PC-3 (cell line): Measurements from ENCODE around the gene MAML3. TPM values are rescaled to one million over a fixed set of nuclear protein-coding genes. Genes with fewer than 3 reads are reported as not detected.

ENCODE experiments used
- ATAC-seq: fragments of 200-7000 bp; cut with Tn5 transposase; 2 replicates; pipeline ENCODE4 v1.9.1; 2020; ENCODE audit warnings: mild to moderate bottlenecking, moderate library complexity
- BruUV-seq: library from RNA; stranded (reverse); fragments of 400-500 nt; replicated peaks from 2 replicates; lab custom pipeline; 2021; lab: Mats Ljungman, UMichigan
- CTCF ChIA-PET: fragments of 300-600 bp; sonication (Branson Sonifier 250); formaldehyde crosslinking; loops from one replicate; lab custom pipeline; 2022; ENCODE audit warnings: antibody characterized with exemption; lab: Charles Lee
- POLR2A ChIA-PET: fragments of 300-600 bp; sonication (Branson Sonifier 250); formaldehyde crosslinking; loops from one replicate; lab custom pipeline; 2022; ENCODE audit warnings: antibody characterized with exemption; ENCODE audit not compliant: unreplicated experiment; lab: Charles Lee
- DNase-seq: peaks from one replicate; pipeline ENCODE4 v3.0.0-alpha.2; 2015
- H2AFZ ChIP-seq: fragments of 300-600 bp; sonication (generic); 2 replicates; pipeline ENCODE4 v1.6.0; 2016; ENCODE audit warnings: antibody characterized with exemption, low read length
- H3F3A ChIP-seq: fragments of 300-600 bp; sonication (generic); one replicate; pipeline ENCODE4 v1.6.0; 2017; ENCODE audit warnings: antibody characterized with exemption, low read length, control low read depth, mild to moderate bottlenecking; ENCODE audit not compliant: unreplicated experiment
- H3K27ac ChIP-seq: fragments of 300-600 bp; sonication (generic); 2 replicates; pipeline ENCODE4 v1.5.1; 2016; ENCODE audit warnings: mild to moderate bottlenecking, low read length
- H3K27me3 ChIP-seq: fragments of 300-600 bp; sonication (generic); 2 replicates; pipeline ENCODE4 v1.6.1; 2016; ENCODE audit warnings: low read length, mixed read lengths
- H3K36me3 ChIP-seq: fragments of 300-600 bp; sonication (generic); 2 replicates; pipeline ENCODE4 v1.6.1; 2016; ENCODE audit warnings: low read depth, mixed run types, low read length, mixed read lengths
- H3K4me1 ChIP-seq: fragments of 300-600 bp; sonication (generic); 2 replicates; pipeline ENCODE4 v1.5.1; 2016; ENCODE audit warnings: low read length; ENCODE audit not compliant: insufficient read depth
- H3K4me2 ChIP-seq: fragments of 300-600 bp; sonication (generic); 2 replicates; pipeline ENCODE4 v1.6.0; 2016; ENCODE audit warnings: low read length
- H3K4me3 ChIP-seq: fragments of 300-600 bp; sonication (generic); 2 replicates; pipeline ENCODE4 v1.5.1; 2016; ENCODE audit warnings: mild to moderate bottlenecking, low read length, mixed read lengths
- H3K79me2 ChIP-seq: fragments of 300-600 bp; sonication (generic); 2 replicates; pipeline ENCODE4 v1.6.1; 2017; ENCODE audit warnings: low read length, mixed read lengths
- H3K9ac ChIP-seq: fragments of 300-600 bp; sonication (generic); 2 replicates; pipeline ENCODE4 v1.6.0; 2016; ENCODE audit warnings: mild to moderate bottlenecking, low read length
- H3K9me2 ChIP-seq: fragments of 300-600 bp; sonication (generic); replicated peaks from 2 replicates; pipeline ENCODE4 v1.6.1; 2016; ENCODE audit warnings: mixed run types, low read length, mixed read lengths
- H3K9me3 ChIP-seq: fragments of 300-600 bp; sonication (generic); 2 replicates; pipeline ENCODE4 v1.6.1; 2016; ENCODE audit warnings: low read length, mixed read lengths
- H4K20me1 ChIP-seq: fragments of 300-600 bp; sonication (generic); 2 replicates; pipeline ENCODE4 v1.6.1; 2016; ENCODE audit warnings: low read length, mixed read lengths
- CTCF ChIP-seq: fragments of 300-600 bp; sonication (generic); conservative IDR thresholded peaks from 2 replicates; pipeline ENCODE4 v1.5.1; 2017; ENCODE audit warnings: antibody characterized with exemption, low read depth, mild to moderate bottlenecking, low read length
- EZH2 ChIP-seq: fragments of 300-600 bp; sonication (generic); IDR thresholded peaks from one replicate; pipeline ENCODE4 v1.6.1; 2017; ENCODE audit warnings: antibody characterized with exemption, mild to moderate bottlenecking, low read length; ENCODE audit not compliant: unreplicated experiment
- EZH2phosphoT487 ChIP-seq: fragments of 300-600 bp; sonication (generic); IDR thresholded peaks from 2 replicates; pipeline ENCODE4 v1.6.1; 2018; ENCODE audit warnings: mild to moderate bottlenecking, antibody characterized with exemption, low read length, borderline replicate concordance
- intact Hi-C: fragments of 100-400 bp; cut with micrococcal nuclease; formaldehyde crosslinking; loops from 2 replicates; pipeline ENCODE4 v1.9.0; 2023
- total RNA-seq: library from RNA; depleted of rRNA; stranded (reverse); fragments of >200 nt; gene quantifications from 2 replicates; pipeline ENCODE4 v1.2.3, GENCODE V29; 2014

Gene MAML3
- total RNA-seq, 1 experiment from 2014 or later, result 4.3 TPM

- no peak overlapping the region for H3K4me2 ChIP-seq
Observed at GRCh38 chr4:140158365-140159030, 4.5 kb upstream of the MAML3 start.

GRCh38 chr4:140157341-140157740 is 3.4 kb upstream of the MAML3 start:
- no TSS peak for BruUV-seq
- Histone ChIP-seq H3K9me3 (no peaks in the 10 kb centered on the region), H4K20me1 (no peaks in the 10 kb centered on the region), H3F3A (no peaks in the 10 kb centered on the region), H3K4me3 (no peak overlapping the region), H3K36me3 (no peaks in the 10 kb centered on the region), H3K9ac (no peak overlapping the region), H3K79me2 (peaks cover 15% of the 10 kb centered on the region), H2AFZ (no peak overlapping the region), H3K9me2 (no peaks in the 10 kb centered on the region), H3K27me3 (no peaks in the 10 kb centered on the region), H3K27ac (no peak overlapping the region), H3K4me2 (no peak overlapping the region), H3K4me1 (no peaks in the 10 kb centered on the region; the same call in 1 of the 2 replicates)
- intact Hi-C loops, result no loop called here
- ChIA-PET CTCF (no interaction called here), POLR2A (no interaction called here)
- no peak for TF ChIP-seq EZH2
- no peak for ATAC-seq
- peak; percentile 24 for DNase-seq

More at GRCh38 chr4:140158365-140159030, 4.5 kb upstream of the MAML3 start:
- ATAC-seq (peak; percentile 35), DNase-seq (peak; percentile 26)
- H3K9ac ChIP-seq, result no peak overlapping the region
- H3K9me2 ChIP-seq, result no peaks in the 10 kb centered on the region
- peaks cover 3% of the 10 kb centered on the region; the same call in 1 of the 2 replicates for H3K4me1 ChIP-seq
- intact Hi-C loops, result no loop called here
- no peak overlapping the region for H3K4me3 ChIP-seq
- no peaks in the 10 kb centered on the region for H3F3A ChIP-seq
- no peaks in the 10 kb centered on the region for H3K36me3 ChIP-seq
- no peak overlapping the region for H3K27ac ChIP-seq
- no peaks in the 10 kb centered on the region for H4K20me1 ChIP-seq
- H2AFZ ChIP-seq, result no peak overlapping the region
- ChIA-PET POLR2A (no interaction called here), CTCF (no interaction called here)
- no TSS peak for BruUV-seq
- no peaks in the 10 kb centered on the region for H3K27me3 ChIP-seq
- peaks cover 4% of the 10 kb centered on the region for H3K79me2 ChIP-seq
- no peaks in the 10 kb centered on the region for H3K9me3 ChIP-seq
- no peak for TF ChIP-seq EZH2phosphoT487
- TF ChIP-seq CTCF, result no peak
- no peak for TF ChIP-seq EZH2

DNA sequence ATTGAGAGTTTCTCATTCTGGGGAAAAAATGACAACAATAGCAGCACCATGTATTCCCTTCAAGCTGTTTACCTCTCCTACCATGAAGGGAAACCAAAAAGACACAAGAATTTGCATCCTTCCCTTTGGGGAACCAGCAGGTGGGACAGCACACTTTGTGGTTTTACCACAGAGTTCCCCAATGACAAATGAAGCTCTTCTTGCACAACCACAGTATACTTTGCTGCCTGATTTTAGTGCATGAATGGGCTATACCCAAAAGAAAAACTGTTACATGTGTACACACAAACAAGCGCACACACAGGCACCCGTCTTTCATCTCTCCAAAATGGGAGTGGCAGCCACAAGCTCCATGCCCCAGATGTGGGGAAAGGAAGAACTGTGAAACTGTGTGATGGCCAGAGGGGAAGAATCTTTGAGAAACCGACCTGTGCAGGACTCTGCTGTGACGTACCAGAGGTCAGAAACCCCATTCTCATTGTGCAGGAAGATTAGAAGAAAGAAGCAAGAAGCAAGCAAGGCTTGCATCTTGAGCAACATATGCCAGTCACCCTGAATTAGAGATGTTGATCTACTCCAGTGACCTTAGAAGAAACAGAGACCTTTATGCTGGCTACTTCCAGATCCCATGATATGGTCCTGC is 2.7 kb upstream of the MAML3 start:
- H3K79me2 ChIP-seq, result peaks cover 19% of the 10 kb centered on the region
- H3K9me2 ChIP-seq, result no peaks in the 10 kb centered on the region
- H3F3A ChIP-seq, result no peaks in the 10 kb centered on the region
- no peak overlapping the region for H3K27ac ChIP-seq
- intact Hi-C loops, result no loop called here
- POLR2A ChIA-PET, result no interaction called here
- H3K36me3 ChIP-seq, result no peaks in the 10 kb centered on the region
- no peak overlapping the region for H3K9ac ChIP-seq
- BruUV-seq, result no TSS peak
- H3K27me3 ChIP-seq, result no peaks in the 10 kb centered on the region
- no peak overlapping the region for H3K4me3 ChIP-seq
- DNase-seq, result no peak
- H3K4me2 ChIP-seq, result no peak overlapping the region
- H3K4me1 ChIP-seq, result no peaks in the 10 kb centered on the region; the same call in 1 of the 2 replicates
- no peak for ATAC-seq
- CTCF ChIA-PET, result no interaction called here
- no peak overlapping the region for H2AFZ ChIP-seq
- no peaks in the 10 kb centered on the region for H4K20me1 ChIP-seq
- H3K9me3 ChIP-seq, result no peaks in the 10 kb centered on the region
- TF ChIP-seq CTCF, result no peak
- no peak for TF ChIP-seq EZH2
- no peak for TF ChIP-seq EZH2phosphoT487
